ACHN (cell line): ENCODE results near the gene KLHDC7A.

Source experiments
- DNase-seq: peaks from one replicate; pipeline ENCODE4 v3.0.0-alpha.2; 2015
- in situ Hi-C: cut with HindIII; loops from 2 replicates; pipeline ENCODE4 v1.10.0; 2017; ENCODE audit warnings: low sequenced_read_pairs, low pct_ligation_motif_present, low pct_unique_long_range_greater_than_20kb

The KLHDC7A gene

GRCh38 chr1:18495635-18496034, 14.9 kb downstream of the KLHDC7A start:
- no peak for DNase-seq
- in situ Hi-C loops, result no loop called here

GRCh38 chr1:18496056-18496455, 15.3 kb downstream of the KLHDC7A start:
- no peak for DNase-seq
- in situ Hi-C loops, result no loop called here

- no peak for DNase-seq
- in situ Hi-C loops, result no loop called here
Observed at GRCh38 chr1:18496497-18497235, 15.9 kb downstream of the KLHDC7A start.

- in situ Hi-C loops, result no loop called here
- DNase-seq, result no peak
Observed at GRCh38 chr1:18501833-18502232, 21.1 kb downstream of the KLHDC7A start.

- DNase-seq, result no peak
- in situ Hi-C loops, result no loop called here
Observed at GRCh38 chr1:18504609-18505008, 23.9 kb downstream of the KLHDC7A start.

DNA sequence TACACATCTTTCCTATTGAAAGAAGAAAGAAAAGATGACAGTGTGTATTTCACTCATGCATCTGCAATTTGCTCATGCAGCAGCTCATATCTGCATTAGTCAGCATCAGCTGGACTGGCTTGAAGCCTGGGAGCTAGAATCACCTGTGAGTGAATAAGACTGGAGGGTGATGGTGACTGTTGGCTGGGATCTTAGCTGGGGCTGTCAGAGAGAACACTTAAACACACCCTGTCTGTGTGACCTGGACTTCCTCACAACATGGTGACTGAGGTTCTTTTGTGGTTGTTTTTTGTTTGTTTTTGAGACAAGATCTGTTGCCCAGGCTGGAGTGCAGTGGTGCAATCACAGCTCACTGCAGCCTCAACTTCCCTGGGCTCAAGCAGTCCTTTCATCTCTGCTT, 24.9 kb downstream of the KLHDC7A start:
- DNase-seq, result no peak
- in situ Hi-C loops, result no loop called here

DNA sequence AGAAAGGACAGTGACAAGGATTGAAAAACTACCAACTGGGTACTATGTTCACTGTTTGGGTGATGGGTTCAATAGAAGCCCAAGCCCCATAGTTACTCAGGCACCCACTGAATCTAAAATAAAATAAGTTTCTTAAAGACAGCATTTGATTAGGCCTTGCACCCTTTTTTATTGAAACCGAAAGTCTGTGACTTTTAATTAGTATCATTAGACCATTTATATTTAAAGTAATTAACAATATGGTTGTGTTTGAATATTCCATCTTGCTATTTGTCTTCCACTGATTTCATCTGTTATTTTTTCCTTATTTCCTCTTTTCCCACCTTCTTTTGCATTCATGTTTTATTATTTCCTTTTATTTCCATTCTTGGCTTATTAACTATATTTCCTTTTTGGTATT, 27.4 kb downstream of the KLHDC7A start:
- in situ Hi-C loops, result no loop called here
- DNase-seq, result no peak

GRCh38 chr1:18511149-18511873, 30.6 kb downstream of the KLHDC7A start:
- no peak for DNase-seq
- in situ Hi-C loops, result no loop called here

GRCh38 chr1:18511874-18512150, 31.1 kb downstream of the KLHDC7A start:
- DNase-seq, result no peak
- in situ Hi-C loops, result no loop called here

DNA sequence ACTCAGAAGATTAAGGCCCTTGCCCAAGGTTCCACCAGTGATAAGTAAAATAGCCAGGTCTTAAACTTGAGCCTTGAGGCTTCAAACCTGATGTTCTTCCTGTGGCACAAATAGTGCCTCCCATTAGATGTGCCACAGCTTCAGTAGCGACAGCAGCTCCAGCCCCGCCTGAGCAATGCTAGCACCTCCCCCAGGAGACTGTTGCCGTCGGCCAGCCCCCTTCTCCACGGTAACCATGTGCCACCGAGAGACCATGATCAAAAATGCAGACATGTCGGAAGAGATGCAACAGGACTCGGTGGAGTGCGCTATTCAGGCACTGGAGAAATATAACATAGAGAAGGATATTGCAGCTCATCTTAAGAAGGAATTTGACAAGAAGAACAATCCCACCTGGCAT, 32.2 kb downstream of the KLHDC7A start:
- in situ Hi-C loops, result no loop called here
- no peak for DNase-seq

DNA sequence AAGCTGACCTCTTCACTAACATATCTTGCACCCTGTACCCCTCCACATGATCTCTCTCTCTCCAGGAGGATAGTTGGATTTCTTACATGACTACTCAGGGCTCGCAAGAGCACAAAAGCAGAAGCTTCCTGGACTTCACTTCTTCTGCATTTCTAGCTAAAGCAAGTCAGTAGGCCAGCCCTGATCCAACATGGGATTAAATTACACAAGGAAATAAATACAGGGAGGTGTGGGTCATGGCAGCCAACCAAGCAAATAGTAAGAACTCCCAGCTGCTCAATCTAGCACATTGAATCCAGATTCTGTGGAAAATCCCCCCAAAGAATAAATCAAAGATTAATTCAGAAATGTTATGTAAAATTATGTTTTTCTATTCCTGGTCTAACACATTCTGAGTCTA, 33.3 kb downstream of the KLHDC7A start:
- in situ Hi-C loops, result no loop called here

GRCh38 chr1:18515120-18515667, 34.5 kb downstream of the KLHDC7A start:
- DNase-seq, result no peak
- in situ Hi-C loops, result no loop called here

More for the DNA sequence above, 33.3 kb downstream of the KLHDC7A start:
- DNase-seq, result no peak

DNA sequence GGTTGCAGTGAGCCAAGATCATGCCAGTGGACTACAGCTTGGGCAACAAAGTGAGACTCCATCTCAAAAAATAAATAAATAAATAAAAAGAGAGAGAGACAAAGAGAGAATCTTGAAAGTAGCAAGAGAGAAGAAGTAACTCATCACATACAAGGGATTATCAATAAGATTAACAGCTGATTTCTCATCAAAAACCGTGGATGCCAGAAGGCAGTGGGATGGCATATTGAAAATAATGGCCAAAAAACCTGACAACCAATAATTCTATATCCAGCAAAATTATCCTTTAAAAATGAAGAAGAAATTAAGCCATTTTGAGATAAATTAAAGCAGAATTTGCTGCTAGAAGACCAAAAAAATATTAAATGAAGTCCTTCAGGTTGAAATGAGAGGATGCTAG, 35.7 kb downstream of the KLHDC7A start:
- in situ Hi-C loops, result no loop called here
- no peak for DNase-seq

DNA sequence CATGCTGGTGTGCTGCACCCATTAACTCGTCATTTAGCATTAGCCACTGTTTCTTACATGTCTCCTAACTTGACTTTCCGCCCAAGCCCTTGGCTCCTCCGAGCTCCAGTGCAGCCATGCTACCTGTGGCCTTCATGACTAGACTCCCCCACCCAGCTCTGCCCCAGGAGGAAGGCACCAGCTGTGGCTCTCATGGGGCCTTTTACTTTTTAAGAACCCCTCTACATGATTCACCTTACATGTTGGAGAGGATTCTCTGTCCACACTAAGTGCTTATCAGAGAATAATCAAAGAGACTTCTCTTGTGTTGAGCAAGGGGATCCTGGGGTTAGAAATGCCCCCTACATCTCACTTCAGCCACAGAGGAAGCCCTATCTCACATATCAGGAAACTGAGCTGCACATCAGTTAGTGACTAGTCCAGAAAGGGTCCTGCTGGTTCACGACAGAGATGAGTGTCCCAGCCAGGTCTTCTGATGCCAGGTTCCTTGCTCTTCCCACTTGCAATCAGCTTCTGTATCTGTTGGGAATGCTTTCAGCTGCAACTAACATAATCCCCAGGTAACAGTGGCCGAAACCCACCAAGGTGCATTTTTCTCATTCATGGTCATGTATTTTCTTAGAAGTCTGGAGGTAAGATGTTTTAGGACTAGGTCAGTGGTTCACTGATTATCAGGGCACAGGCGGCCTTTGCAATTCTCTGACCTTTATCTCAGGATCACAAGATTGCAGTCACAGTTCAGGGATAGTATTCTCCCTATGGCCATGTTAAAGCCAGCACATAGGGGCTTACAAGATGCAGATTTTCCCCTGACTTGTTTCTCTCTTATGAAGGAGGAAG, 45.9 kb downstream of the KLHDC7A start:
- no peak for DNase-seq
- in situ Hi-C loops, result no loop called here

DNA sequence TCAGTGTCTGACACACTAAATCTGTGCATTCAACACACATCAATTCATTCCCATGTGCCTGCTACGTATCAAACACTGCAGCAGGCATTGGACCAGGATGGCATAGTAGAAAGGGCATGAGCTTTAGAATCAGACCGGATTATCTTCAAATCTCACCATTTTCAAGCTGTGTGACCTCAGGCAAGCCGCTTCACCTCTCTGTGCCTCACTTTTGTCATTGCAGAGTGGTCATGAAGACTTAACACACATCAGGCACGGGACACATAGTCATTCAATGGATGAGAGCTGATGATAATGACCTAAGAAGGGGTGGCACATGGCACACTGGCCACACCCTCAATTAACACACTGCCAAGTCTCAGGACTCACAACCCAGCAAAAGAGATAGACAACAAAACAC, 46.8 kb downstream of the KLHDC7A start:
- in situ Hi-C loops, result no loop called here
- DNase-seq, result no peak

- in situ Hi-C loops, result no loop called here
- no peak for DNase-seq
Observed at GRCh38 chr1:18527921-18528320, 47.2 kb downstream of the KLHDC7A start.

- in situ Hi-C loops, result no loop called here
- no peak for DNase-seq
Observed at GRCh38 chr1:18528616-18529015, 47.9 kb downstream of the KLHDC7A start.

DNA sequence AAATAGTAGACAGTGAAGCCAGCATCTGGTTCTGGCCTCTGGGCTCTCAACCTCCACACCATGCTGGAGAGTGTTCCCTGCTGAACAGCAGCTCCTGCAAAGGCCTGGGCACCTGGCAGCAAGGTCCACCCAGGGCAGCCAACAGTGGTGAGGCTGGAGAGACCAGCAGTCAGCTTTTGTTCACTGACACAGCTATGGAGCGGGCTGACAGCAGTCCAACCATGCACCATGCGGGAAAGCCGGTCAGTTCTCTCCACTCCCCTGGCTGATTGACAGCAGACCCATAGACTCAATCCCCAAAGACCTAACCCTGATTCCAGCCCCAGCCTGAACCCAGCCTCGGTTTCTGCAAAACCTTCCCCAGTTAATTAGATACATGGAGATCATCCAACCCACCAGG, 49.0 kb downstream of the KLHDC7A start:
- in situ Hi-C loops, result no loop called here
- no peak for DNase-seq
